ENCODE measurements around the gene NAV2. TPM values are rescaled to one million over a fixed set of nuclear protein-coding genes. Genes with fewer than 3 reads are reported as not detected.

Gene NAV2
- total RNA-seq, 1 donor from 2014 or later: 0.39 TPM

- H3K36me3 Mint-ChIP-seq (ENCODE audit: low read depth): no peaks in the 10 kb centered on the region
- no peak overlapping the region for H3K27ac Mint-ChIP-seq
- H3K27me3 Mint-ChIP-seq (ENCODE audit: low read depth): peaks cover 2% of the 10 kb centered on the region
- no peaks in the 10 kb centered on the region for H3K9me3 Mint-ChIP-seq
- DNase-seq (ENCODE audit: low spot score): no peak
- intact Hi-C loops (cut with micrococcal nuclease): no loop called here
- H3K4me3 Mint-ChIP-seq (ENCODE audit: low read depth): no peak overlapping the region
- no peaks in the 10 kb centered on the region for H3K4me1 Mint-ChIP-seq (ENCODE audit: low read depth)
Observed at GRCh38 chr11:20056950-20057943, 344.6 kb downstream of the NAV2 start.

GRCh38 chr11:20058749-20059458 is 346.3 kb downstream of the NAV2 start:
- H3K36me3 Mint-ChIP-seq (ENCODE audit: low read depth): no peaks in the 10 kb centered on the region
- no peaks in the 10 kb centered on the region for H3K9me3 Mint-ChIP-seq
- peaks cover 2% of the 10 kb centered on the region for H3K27me3 Mint-ChIP-seq (ENCODE audit: low read depth)
- H3K4me1 Mint-ChIP-seq (ENCODE audit: low read depth): no peaks in the 10 kb centered on the region
- intact Hi-C loops (cut with micrococcal nuclease): no loop called here
- H3K4me3 Mint-ChIP-seq (ENCODE audit: low read depth): no peak overlapping the region
- no peak for DNase-seq (ENCODE audit: low spot score)
- no peak overlapping the region for H3K27ac Mint-ChIP-seq

- intact Hi-C loops (cut with micrococcal nuclease): no loop called here
- H3K4me3 Mint-ChIP-seq (ENCODE audit: low read depth): no peak overlapping the region
- H3K36me3 Mint-ChIP-seq (ENCODE audit: low read depth): no peaks in the 10 kb centered on the region
- no peaks in the 10 kb centered on the region for H3K9me3 Mint-ChIP-seq
- H3K27me3 Mint-ChIP-seq (ENCODE audit: low read depth): peaks cover 2% of the 10 kb centered on the region
- DNase-seq (ENCODE audit: low spot score): no peak
- H3K4me1 Mint-ChIP-seq (ENCODE audit: low read depth): no peaks in the 10 kb centered on the region
- no peak overlapping the region for H3K27ac Mint-ChIP-seq
Observed at GRCh38 chr11:20059587-20060021, 347.0 kb downstream of the NAV2 start.

GRCh38 chr11:20060181-20060580 is 347.5 kb downstream of the NAV2 start:
- DNase-seq (ENCODE audit: low spot score): no peak
- intact Hi-C loops (cut with micrococcal nuclease): no loop called here
- no peaks in the 10 kb centered on the region for H3K9me3 Mint-ChIP-seq
- H3K4me3 Mint-ChIP-seq (ENCODE audit: low read depth): no peak overlapping the region
- H3K36me3 Mint-ChIP-seq (ENCODE audit: low read depth): no peaks in the 10 kb centered on the region
- no peaks in the 10 kb centered on the region for H3K4me1 Mint-ChIP-seq (ENCODE audit: low read depth)
- no peaks in the 10 kb centered on the region for H3K27me3 Mint-ChIP-seq (ENCODE audit: low read depth)
- H3K27ac Mint-ChIP-seq: no peak overlapping the region

- Mint-ChIP-seq H3K9me3 (no peaks in the 10 kb centered on the region), H3K27ac (no peak overlapping the region), H3K36me3 (ENCODE audit: low read depth) (no peaks in the 10 kb centered on the region), H3K4me1 (ENCODE audit: low read depth) (no peaks in the 10 kb centered on the region), H3K27me3 (ENCODE audit: low read depth) (no peaks in the 10 kb centered on the region), H3K4me3 (ENCODE audit: low read depth) (no peak overlapping the region)
- no peak for DNase-seq (ENCODE audit: low spot score)
- intact Hi-C loops (cut with micrococcal nuclease): no loop called here
Observed at GRCh38 chr11:20060647-20061205, 348.1 kb downstream of the NAV2 start.

GRCh38 chr11:20061776-20062175 is 349.1 kb downstream of the NAV2 start:
- no peaks in the 10 kb centered on the region for H3K36me3 Mint-ChIP-seq (ENCODE audit: low read depth)
- no peaks in the 10 kb centered on the region for H3K27me3 Mint-ChIP-seq (ENCODE audit: low read depth)
- H3K27ac Mint-ChIP-seq: no peak overlapping the region
- intact Hi-C loops (cut with micrococcal nuclease): no loop called here
- no peak overlapping the region for H3K4me3 Mint-ChIP-seq (ENCODE audit: low read depth)
- DNase-seq (ENCODE audit: low spot score): no peak
- H3K4me1 Mint-ChIP-seq (ENCODE audit: low read depth): no peaks in the 10 kb centered on the region
- no peaks in the 10 kb centered on the region for H3K9me3 Mint-ChIP-seq

- no peak for DNase-seq (ENCODE audit: low spot score)
- Mint-ChIP-seq H3K27me3 (ENCODE audit: low read depth) (no peaks in the 10 kb centered on the region), H3K4me3 (ENCODE audit: low read depth) (no peak overlapping the region), H3K27ac (no peak overlapping the region), H3K4me1 (ENCODE audit: low read depth) (no peaks in the 10 kb centered on the region), H3K9me3 (no peaks in the 10 kb centered on the region), H3K36me3 (ENCODE audit: low read depth) (no peaks in the 10 kb centered on the region)
- intact Hi-C loops (cut with micrococcal nuclease): no loop called here
Observed at GRCh38 chr11:20064961-20065405, 352.3 kb downstream of the NAV2 start.

- no peaks in the 10 kb centered on the region for H3K9me3 Mint-ChIP-seq
- H3K27me3 Mint-ChIP-seq (ENCODE audit: low read depth): no peaks in the 10 kb centered on the region
- H3K4me3 Mint-ChIP-seq (ENCODE audit: low read depth): no peak overlapping the region
- intact Hi-C loops (cut with micrococcal nuclease): no loop called here
- H3K36me3 Mint-ChIP-seq (ENCODE audit: low read depth): no peaks in the 10 kb centered on the region
- DNase-seq (ENCODE audit: low spot score): no peak
- no peaks in the 10 kb centered on the region for H3K4me1 Mint-ChIP-seq (ENCODE audit: low read depth)
- H3K27ac Mint-ChIP-seq: no peak overlapping the region
Observed at GRCh38 chr11:20065406-20065805, 352.8 kb downstream of the NAV2 start.

- no peak overlapping the region for H3K27ac Mint-ChIP-seq
- intact Hi-C loops (cut with micrococcal nuclease): no loop called here
- H3K4me3 Mint-ChIP-seq (ENCODE audit: low read depth): no peak overlapping the region
- no peaks in the 10 kb centered on the region for H3K9me3 Mint-ChIP-seq
- no peak for DNase-seq (ENCODE audit: low spot score)
- no peaks in the 10 kb centered on the region for H3K36me3 Mint-ChIP-seq (ENCODE audit: low read depth)
- no peaks in the 10 kb centered on the region for H3K27me3 Mint-ChIP-seq (ENCODE audit: low read depth)
- H3K4me1 Mint-ChIP-seq (ENCODE audit: low read depth): no peaks in the 10 kb centered on the region
Observed at GRCh38 chr11:20066013-20066782, 353.6 kb downstream of the NAV2 start.

GRCh38 chr11:20066783-20067156 is 354.1 kb downstream of the NAV2 start:
- H3K4me1 Mint-ChIP-seq (ENCODE audit: low read depth): peaks cover under 1% of the 10 kb centered on the region
- intact Hi-C loops (cut with micrococcal nuclease): no loop called here

GRCh38 chr11:20067665-20068064 is 355.0 kb downstream of the NAV2 start:
- peaks cover 2% of the 10 kb centered on the region for H3K27me3 Mint-ChIP-seq (ENCODE audit: low read depth)
- H3K4me1 Mint-ChIP-seq (ENCODE audit: low read depth): peaks cover 2% of the 10 kb centered on the region
- H3K9me3 Mint-ChIP-seq: no peaks in the 10 kb centered on the region
- DNase-seq (ENCODE audit: low spot score): no peak
- no peak overlapping the region for H3K27ac Mint-ChIP-seq
- intact Hi-C loops (cut with micrococcal nuclease): no loop called here
- no peak overlapping the region for H3K4me3 Mint-ChIP-seq (ENCODE audit: low read depth)
- no peaks in the 10 kb centered on the region for H3K36me3 Mint-ChIP-seq (ENCODE audit: low read depth)

More at GRCh38 chr11:20066783-20067156, 354.1 kb downstream of the NAV2 start:
- no peak for DNase-seq (ENCODE audit: low spot score)
- H3K4me3 Mint-ChIP-seq (ENCODE audit: low read depth): no peak overlapping the region
- H3K27me3 Mint-ChIP-seq (ENCODE audit: low read depth): peaks cover under 1% of the 10 kb centered on the region
- no peak overlapping the region for H3K27ac Mint-ChIP-seq
- H3K9me3 Mint-ChIP-seq: no peaks in the 10 kb centered on the region
- no peaks in the 10 kb centered on the region for H3K36me3 Mint-ChIP-seq (ENCODE audit: low read depth)

- Mint-ChIP-seq H3K27me3 (ENCODE audit: low read depth) (peaks cover 2% of the 10 kb centered on the region), H3K4me3 (ENCODE audit: low read depth) (no peak overlapping the region), H3K4me1 (ENCODE audit: low read depth) (peaks cover 2% of the 10 kb centered on the region), H3K9me3 (no peaks in the 10 kb centered on the region), H3K27ac (no peak overlapping the region), H3K36me3 (ENCODE audit: low read depth) (no peaks in the 10 kb centered on the region)
- DNase-seq (ENCODE audit: low spot score): no peak
- intact Hi-C loops (cut with micrococcal nuclease): no loop called here
Observed at GRCh38 chr11:20068691-20069090, 356.1 kb downstream of the NAV2 start.
